CD14-positive monocyte (primary cell): ENCODE results near the gene ACSF3. TPM values are rescaled to one million over a fixed set of nuclear protein-coding genes. Genes with fewer than 3 reads are reported as not detected.

Source experiments
- DNase-seq, 3 donors: peaks; one replicate each; pipeline ENCODE4 v3.0.0-alpha.2; 2011 to 2022
- H2AFZ ChIP-seq: 2 replicates; pipeline ENCODE4 v1.6.0; 2012; ENCODE audit warnings: mild to moderate bottlenecking, low read depth, low read length, inconsistent platforms; ENCODE audit not compliant: insufficient read depth, poor library complexity, severe bottlenecking
- H3K27ac ChIP-seq, 2 donors: 1 replicate in 1 of 2; 2 replicates in 1 of 2; pipeline ENCODE4 v1.5.1; 2012 to 2013; ENCODE audit warnings: low read length in 2 of 2, control low read depth in 1 of 2, inconsistent platforms in 1 of 2, low read depth in 1 of 2, mild to moderate bottlenecking in 1 of 2
- H3K27me3 ChIP-seq, 2 donors: one replicate each; pipeline versions ENCODE4 v1.6.0 to v1.6.1; 2011 to 2013; ENCODE audit warnings: low read length in 2 of 2; ENCODE audit not compliant: control insufficient read depth in 2 of 2, insufficient read depth in 2 of 2
- H3K36me3 ChIP-seq, 2 donors: replicated peaks in 1 of 2; 1 replicate in 1 of 2; 2 replicates in 1 of 2; pipeline versions ENCODE4 v1.5.1 to v1.6.1; 2012 to 2013; ENCODE audit warnings: low read length in 2 of 2, control low read depth in 1 of 2, inconsistent platforms in 1 of 2, mild to moderate bottlenecking in 1 of 2; ENCODE audit not compliant: insufficient read depth in 2 of 2, control insufficient read depth in 1 of 2
- H3K4me1 ChIP-seq, 2 donors: 1 replicate in 1 of 2; 2 replicates in 1 of 2; pipeline versions ENCODE4 v1.5.1 to v1.6.1; 2012 to 2013; ENCODE audit warnings: low read length in 2 of 2, control low read depth in 1 of 2, inconsistent platforms in 1 of 2, mild to moderate bottlenecking in 1 of 2, moderate library complexity in 1 of 2; ENCODE audit not compliant: insufficient read depth in 2 of 2, control insufficient read depth in 1 of 2
- H3K4me2 ChIP-seq: replicated peaks from 2 replicates; pipeline ENCODE3; 2012; ENCODE audit warnings: low read length, moderate library complexity, mild to moderate bottlenecking; ENCODE audit not compliant: poor library complexity, severe bottlenecking; ENCODE audit errors: extremely low read depth
- H3K4me3 ChIP-seq, 3 experiments: fragments of 200-600 bp in 1 of 3; sonication (generic) in 1 of 3; replicated peaks in 1 of 3; 1 replicate in 2 of 3; 2 replicates in 1 of 3; pipeline ENCODE4 v1.5.1; 2011 to 2013; ENCODE audit warnings: low read length in 3 of 3, mild to moderate bottlenecking in 3 of 3, control low read depth in 2 of 3, low read depth in 2 of 3, inconsistent platforms in 1 of 3, moderate library complexity in 1 of 3
- H3K79me2 ChIP-seq: 2 replicates; pipeline ENCODE4 v1.6.0; 2012; ENCODE audit warnings: mild to moderate bottlenecking, control low read depth, inconsistent platforms, low read length, moderate library complexity; ENCODE audit not compliant: insufficient read depth
- H3K9ac ChIP-seq: 2 replicates; pipeline ENCODE4 v1.6.0; 2017; ENCODE audit warnings: low read length, mild to moderate bottlenecking; ENCODE audit not compliant: insufficient read depth, poor library complexity, severe bottlenecking
- H3K9me3 ChIP-seq, 2 donors: replicated peaks in 1 of 2; 1 replicate in 1 of 2; 2 replicates in 1 of 2; pipeline versions ENCODE4 v1.5.1 to v1.6.1; 2012 to 2013; ENCODE audit warnings: low read length in 2 of 2, control low read depth in 1 of 2; ENCODE audit not compliant: control insufficient read depth in 1 of 2, insufficient read depth in 1 of 2
- H4K20me1 ChIP-seq: 2 replicates; pipeline ENCODE4 v1.6.0; 2012; ENCODE audit warnings: mild to moderate bottlenecking, low read length, control low read depth, moderate library complexity; ENCODE audit not compliant: insufficient read depth
- H3K27ac Mint-ChIP-seq, 7 donors: one replicate each; pipeline ENCODE4 v1.8.0; 2020; ENCODE audit warnings: mild to moderate bottlenecking in 7 of 7, mixed read lengths in 7 of 7, moderate library complexity in 6 of 7, inconsistent platforms in 2 of 7
- H3K27me3 Mint-ChIP-seq, 3 donors: one replicate each; pipeline ENCODE4 v1.8.0; 2021 to 2022; ENCODE audit warnings: low read depth in 3 of 3, mild to moderate bottlenecking in 3 of 3, mixed read lengths in 3 of 3, moderate library complexity in 3 of 3, inconsistent platforms in 1 of 3
- H3K36me3 Mint-ChIP-seq, 2 donors: one replicate each; pipeline ENCODE4 v1.8.0; 2020; ENCODE audit warnings: mixed read lengths in 2 of 2, inconsistent platforms in 1 of 2, mild to moderate bottlenecking in 1 of 2
- H3K4me1 Mint-ChIP-seq: one replicate; pipeline ENCODE4 v1.8.0; 2020; ENCODE audit warnings: mild to moderate bottlenecking, mixed read lengths
- H3K4me3 Mint-ChIP-seq, 2 donors: one replicate each; pipeline ENCODE4 v1.8.0; 2020; ENCODE audit warnings: mild to moderate bottlenecking in 2 of 2, mixed read lengths in 2 of 2, moderate library complexity in 1 of 2
- H3K9me3 Mint-ChIP-seq, 7 donors: one replicate each; pipeline ENCODE4 v1.8.0; 2020 to 2022; ENCODE audit warnings: mixed read lengths in 7 of 7, mild to moderate bottlenecking in 6 of 7, moderate library complexity in 6 of 7, inconsistent platforms in 2 of 7
- CTCF ChIP-seq: fragments of 200-600 bp; IDR thresholded peaks from one replicate; pipeline ENCODE4 v1.8.0; 2022; ENCODE audit warnings: antibody characterized with exemption, mild to moderate bottlenecking
- WGBS: methylation state at CpG from one replicate; pipeline ENCODE4 v1.1.5; 2013; ENCODE audit warnings: missing lambda C conversion rate; ENCODE audit not compliant: insufficient coverage; 5-methylcytosine and 5-hydroxymethylcytosine counted together
- intact Hi-C, 2 donors: fragments of 100-400 bp; cut with micrococcal nuclease; formaldehyde crosslinking; loops; one replicate each; pipeline versions ENCODE4 v1.15.0 to v1.15.1; 2023
- polyA plus RNA-seq, 3 donors: library from polyadenylated mRNA; depleted of rRNA in 1 of 3; unstranded in 2 of 3; stranded (reverse) in 1 of 3; fragments of 300-500 nt in 2 of 3; fragments of >200 nt in 1 of 3; fragmentation: Illumina TruSeq in 2 of 3; gene quantifications; 1 replicate in 2 of 3; 2 replicates in 1 of 3; pipeline ENCODE4 v1.2.3, GENCODE V29; 2012 to 2021

ACSF3 gene
- polyA plus RNA-seq, 3 donors = 23.5 to 26.7 (median 26.4) TPM

DNA sequence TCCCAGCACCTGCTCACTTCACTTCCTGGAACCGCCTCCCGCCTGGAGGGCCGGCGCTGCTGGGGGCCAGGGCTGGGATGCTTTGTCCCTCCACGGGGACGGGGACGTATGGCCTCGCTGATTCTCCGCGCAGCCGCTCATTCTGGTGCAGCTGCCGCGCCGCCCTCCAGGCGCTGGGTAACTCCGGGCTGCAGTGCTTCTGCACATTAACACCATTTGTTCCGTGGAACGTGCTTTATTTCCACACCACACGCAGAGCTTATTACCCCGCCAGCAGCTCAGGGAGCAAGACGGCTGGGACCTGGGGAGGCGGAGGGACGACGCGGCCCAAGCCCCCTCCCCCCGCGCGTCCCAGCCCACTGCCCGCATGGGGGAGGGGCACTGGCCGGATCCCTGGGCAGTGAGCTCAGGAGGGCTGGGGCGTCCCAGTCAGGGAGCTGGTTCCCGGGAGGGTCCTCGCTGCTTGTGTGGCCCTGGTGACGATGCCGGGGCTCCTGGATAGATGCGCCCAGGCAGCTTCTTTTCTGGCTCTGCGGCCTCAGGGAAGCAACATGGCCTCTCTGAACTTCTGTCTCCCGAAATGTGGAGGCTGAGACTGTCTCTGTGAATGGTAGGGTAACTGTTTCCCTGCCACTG lies 45.4 kb upstream of the ACSF3 start:
- Histone ChIP-seq H3K4me3 (no peak overlapping the region), H3K4me2 (no peak overlapping the region), H3K79me2 (peaks cover 6% of the 10 kb centered on the region), H2AFZ (no peak overlapping the region), H3K9ac (no peak overlapping the region), H3K9me3 (no peaks in the 10 kb centered on the region), H4K20me1 (no peaks in the 10 kb centered on the region), H3K36me3 (no peaks in the 10 kb centered on the region), H3K4me1 (peaks cover 6 to 18% of the 10 kb centered on the region in 2 donors), H3K27ac (no peak overlapping the region), H3K27me3 (no peaks in the 10 kb centered on the region)
- Mint-ChIP-seq H3K27ac (no peak overlapping the region), H3K27me3 (peaks cover 1 to 22% (median 6%) of the 10 kb centered on the region in 3 donors), H3K36me3 (no peaks in the 10 kb centered on the region), H3K9me3 (peaks cover 0 to 3% (median 0%) of the 10 kb centered on the region in 7 donors), H3K4me3 (no peak overlapping the region), H3K4me1 (peaks cover 6% of the 10 kb centered on the region)
- TF ChIP-seq CTCF = no peak
- intact Hi-C loops = no loop called here
- WGBS = 72% methylated on average over 33 of the region's 38 CpGs
- DNase-seq = no peak

DNA sequence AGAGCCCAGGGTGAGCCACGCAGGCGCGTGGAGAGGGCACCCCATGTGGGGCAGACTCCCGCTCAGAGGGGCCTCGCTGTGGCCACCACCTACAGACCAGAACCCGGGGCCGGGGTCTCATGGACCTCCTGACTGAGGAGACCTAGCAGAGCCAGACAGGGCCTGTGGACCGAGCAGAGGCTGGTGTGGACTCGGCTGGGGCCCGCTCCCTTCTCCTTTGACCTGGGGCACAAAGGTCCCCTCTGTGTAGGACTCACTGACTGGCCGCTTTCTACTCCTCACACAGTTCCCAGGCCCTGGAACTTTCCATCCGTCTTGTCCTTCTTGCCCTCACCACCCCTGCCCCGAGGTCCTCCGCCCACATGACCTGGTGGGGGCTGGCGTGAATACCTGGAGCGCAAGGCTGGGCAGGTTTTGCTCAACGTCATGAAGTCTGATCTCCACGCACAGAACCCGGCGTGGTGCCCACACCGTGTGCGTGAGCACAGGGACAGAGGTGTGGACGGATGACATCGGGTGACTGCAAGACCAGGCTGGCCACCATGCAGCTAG lies 44.7 kb upstream of the ACSF3 start:
- Mint-ChIP-seq H3K27me3 (peaks cover 2 to 17% (median 6%) of the 10 kb centered on the region in 3 donors), H3K36me3 (no peaks in the 10 kb centered on the region), H3K27ac (no peak overlapping the region), H3K4me1 (peaks cover 10% of the 10 kb centered on the region), H3K9me3 (peaks cover 0 to 3% (median 1%) of the 10 kb centered on the region in 7 donors), H3K4me3 (no peak overlapping the region)
- Histone ChIP-seq H3K9ac (no peak overlapping the region), H4K20me1 (no peaks in the 10 kb centered on the region), H3K36me3 (no peaks in the 10 kb centered on the region), H3K4me3 (no peak overlapping the region), H3K4me2 (no peak overlapping the region), H3K27ac (no peak overlapping the region), H3K79me2 (peaks cover 6% of the 10 kb centered on the region), H2AFZ (no peak overlapping the region), H3K9me3 (no peaks in the 10 kb centered on the region), H3K27me3 (no peaks in the 10 kb centered on the region), H3K4me1 (peaks cover 8 to 23% of the 10 kb centered on the region in 2 donors)
- no peak for TF ChIP-seq CTCF
- 97% methylated on average over 24 of the region's 24 CpGs for WGBS
- DNase-seq = no peak
- intact Hi-C loops = no loop called here
